Raji (cell line): ENCODE measurements around the gene CASZ1.

Experiments
- POLR2A ChIP-seq: IDR thresholded peaks from 2 replicates; pipeline ENCODE4 v1.6.1; 2011; ENCODE audit warnings: low read depth, low read length, control low read depth; ENCODE audit not compliant: insufficient read depth

Gene CASZ1

GRCh38 chr1:10682449-10683309 lies 113.8 kb downstream of the CASZ1 start:
- no peak for TF ChIP-seq POLR2A

- TF ChIP-seq POLR2A, result no peak
Measured at GRCh38 chr1:10682108-10682445, 114.4 kb downstream of the CASZ1 start.

GRCh38 chr1:10681296-10682107 lies 114.9 kb downstream of the CASZ1 start:
- no peak for TF ChIP-seq POLR2A

GRCh38 chr1:10680487-10680886 lies 116.0 kb downstream of the CASZ1 start:
- TF ChIP-seq POLR2A, result no peak

GRCh38 chr1:10679496-10680220 lies 116.8 kb downstream of the CASZ1 start:
- no peak for TF ChIP-seq POLR2A

GRCh38 chr1:10678852-10679251 lies 117.6 kb downstream of the CASZ1 start:
- no peak for TF ChIP-seq POLR2A

- TF ChIP-seq POLR2A, result no peak
Measured at GRCh38 chr1:10678402-10678801, 118.0 kb downstream of the CASZ1 start.

- no peak for TF ChIP-seq POLR2A
Measured at GRCh38 chr1:10677491-10678391, 118.7 kb downstream of the CASZ1 start.

GRCh38 chr1:10676963-10677362 lies 119.5 kb downstream of the CASZ1 start:
- TF ChIP-seq POLR2A, result no peak

GRCh38 chr1:10675813-10676212 lies 120.6 kb downstream of the CASZ1 start:
- no peak for TF ChIP-seq POLR2A

- no peak for TF ChIP-seq POLR2A
Measured at GRCh38 chr1:10674700-10675609, 121.5 kb downstream of the CASZ1 start.

GRCh38 chr1:10674222-10674621 lies 122.2 kb downstream of the CASZ1 start:
- no peak for TF ChIP-seq POLR2A

- no peak for TF ChIP-seq POLR2A
Measured at GRCh38 chr1:10673109-10673711, 123.2 kb downstream of the CASZ1 start.
